Liver (tissue), 9 donors: ENCODE measurements around the gene RSPH10B. TPM values are rescaled to one million over a fixed set of nuclear protein-coding genes. Genes with fewer than 3 reads are reported as not detected.
A peak's percentile ranks its signal among the peaks of the same experiment; 100 is the strongest.
"Not testable (repeated sequence)": the region's sequence is repeated elsewhere in the genome, so short reads cannot be mapped to it uniquely, and the experiment has no call there.

Experiments
- DNase-seq: peaks from one replicate; pipeline ENCODE4 v3.0.0-alpha.2; 2017; ENCODE audit warnings: low spot score
- H3K27ac ChIP-seq, 2 donors: one replicate each; pipeline ENCODE4 v1.7.0; 2013; ENCODE audit warnings: inconsistent platforms in 2 of 2, low read length in 2 of 2, control low read depth in 1 of 2, low read depth in 1 of 2, mild to moderate bottlenecking in 1 of 2
- H3K27me3 ChIP-seq, 4 donors: one replicate each; pipeline versions ENCODE4 v1.6.1 to v1.7.0; 2013; ENCODE audit warnings: low read length in 3 of 4, inconsistent platforms in 1 of 4, mild to moderate bottlenecking in 1 of 4, moderate library complexity in 1 of 4; ENCODE audit not compliant: control insufficient read depth in 4 of 4, insufficient read depth in 4 of 4
- H3K36me3 ChIP-seq, 4 donors: one replicate each; pipeline versions ENCODE4 v1.6.1 to v1.7.0; 2013; ENCODE audit warnings: low read length in 3 of 4, mild to moderate bottlenecking in 3 of 4, low read depth in 1 of 4, moderate library complexity in 1 of 4; ENCODE audit not compliant: control insufficient read depth in 4 of 4, insufficient read depth in 3 of 4
- H3K4me1 ChIP-seq, 4 donors: one replicate each; pipeline versions ENCODE4 v1.6.1 to v1.7.0; 2013; ENCODE audit warnings: low read length in 3 of 4, mild to moderate bottlenecking in 3 of 4, moderate library complexity in 1 of 4; ENCODE audit not compliant: control insufficient read depth in 4 of 4, insufficient read depth in 4 of 4
- H3K4me3 ChIP-seq, 3 donors: one replicate each; pipeline versions ENCODE4 v1.6.1 to v1.7.0; 2013; ENCODE audit warnings: low read length in 3 of 3, control low read depth in 1 of 3, low read depth in 1 of 3, mild to moderate bottlenecking in 1 of 3
- H3K9ac ChIP-seq, 2 donors: one replicate each; pipeline ENCODE4 v1.7.0; 2013; ENCODE audit warnings: low read length in 2 of 2, mild to moderate bottlenecking in 2 of 2, moderate library complexity in 2 of 2, control low read depth in 1 of 2, low read depth in 1 of 2
- H3K9me3 ChIP-seq, 4 donors: one replicate each; pipeline versions ENCODE4 v1.6.1 to v1.7.0; 2013; ENCODE audit warnings: low read length in 3 of 4; ENCODE audit not compliant: control insufficient read depth in 4 of 4
- NR2F2 ChIP-seq: IDR thresholded peaks from 2 replicates; pipeline ENCODE4 v1.6.1; 2016; ENCODE audit warnings: antibody characterized with exemption
- RAD21 ChIP-seq, 2 donors: IDR thresholded peaks; 2 replicates each; pipeline ENCODE4 v1.6.1; 2016; ENCODE audit warnings: antibody characterized with exemption in 2 of 2, mild to moderate bottlenecking in 2 of 2
- RXRA ChIP-seq, 2 donors: IDR thresholded peaks; 2 replicates each; pipeline ENCODE4 v1.6.1; 2017 to 2018; ENCODE audit warnings: antibody characterized with exemption in 2 of 2, mild to moderate bottlenecking in 1 of 2
- SP1 ChIP-seq: IDR thresholded peaks from 2 replicates; pipeline ENCODE4 v1.6.1; 2018; ENCODE audit warnings: antibody characterized with exemption, mild to moderate bottlenecking
- TAF1 ChIP-seq: conservative IDR thresholded peaks from 2 replicates; pipeline ENCODE4 v1.6.1; 2016; ENCODE audit warnings: antibody characterized with exemption, mild to moderate bottlenecking
- WGBS: extraction: QIAGEN DNeasy Blood & Tissue Kit; methylation state at CpG from one replicate; pipeline ENCODE4 v1.1.7; 2013; 5-methylcytosine and 5-hydroxymethylcytosine counted together
- polyA plus RNA-seq, 2 donors: library from polyadenylated mRNA; stranded (reverse) in 1 of 2; unstranded in 1 of 2; fragments of 200-250 nt in 1 of 2; fragments of >200 nt in 1 of 2; fragmentation: Nextera tagmentation in 1 of 2; extraction: Ambion mirVana in 1 of 2; gene quantifications; one replicate each; pipeline versions ENCODE4 v1.2.1 to v1.2.3, GENCODE V29; 2013 to 2015
- total RNA-seq, 2 donors: library from RNA; depleted of rRNA; stranded (reverse); fragments of >200 nt; gene quantifications; one replicate each; pipeline ENCODE4 v1.2.3, GENCODE V29; 2014
- TF ChIP-seq, protein P1 (sequence below): IDR thresholded peaks from 2 replicates; pipeline ENCODE4 v1.6.1; 2016; ENCODE audit warnings: antibody characterized with exemption
- TF ChIP-seq, protein P2 (sequence below): IDR thresholded peaks from 2 replicates; pipeline ENCODE4 v1.6.1; 2016; ENCODE audit warnings: antibody characterized with exemption
- TF ChIP-seq, protein P3 (sequence below): IDR thresholded peaks from 2 replicates; pipeline ENCODE4 v1.6.1; 2016; ENCODE audit warnings: antibody characterized with exemption
- TF ChIP-seq, protein P4 (sequence below): fragments of 150-350 bp; IDR thresholded peaks from 2 replicates; pipeline ENCODE4 v1.5.1; 2017; ENCODE audit warnings: improper control_type of control experiment, low read depth, low read length; ENCODE audit not compliant: missing input control
- donor health status: healthy.
- donor health status: healthy.
- donor health status: healthy.
- donor health status: healthy.
- donor health status: healthy.

RSPH10B gene
- total and polyA plus RNA-seq, 4 donors = 0.05 to 0.33 (median 0.08) TPM

DNA sequence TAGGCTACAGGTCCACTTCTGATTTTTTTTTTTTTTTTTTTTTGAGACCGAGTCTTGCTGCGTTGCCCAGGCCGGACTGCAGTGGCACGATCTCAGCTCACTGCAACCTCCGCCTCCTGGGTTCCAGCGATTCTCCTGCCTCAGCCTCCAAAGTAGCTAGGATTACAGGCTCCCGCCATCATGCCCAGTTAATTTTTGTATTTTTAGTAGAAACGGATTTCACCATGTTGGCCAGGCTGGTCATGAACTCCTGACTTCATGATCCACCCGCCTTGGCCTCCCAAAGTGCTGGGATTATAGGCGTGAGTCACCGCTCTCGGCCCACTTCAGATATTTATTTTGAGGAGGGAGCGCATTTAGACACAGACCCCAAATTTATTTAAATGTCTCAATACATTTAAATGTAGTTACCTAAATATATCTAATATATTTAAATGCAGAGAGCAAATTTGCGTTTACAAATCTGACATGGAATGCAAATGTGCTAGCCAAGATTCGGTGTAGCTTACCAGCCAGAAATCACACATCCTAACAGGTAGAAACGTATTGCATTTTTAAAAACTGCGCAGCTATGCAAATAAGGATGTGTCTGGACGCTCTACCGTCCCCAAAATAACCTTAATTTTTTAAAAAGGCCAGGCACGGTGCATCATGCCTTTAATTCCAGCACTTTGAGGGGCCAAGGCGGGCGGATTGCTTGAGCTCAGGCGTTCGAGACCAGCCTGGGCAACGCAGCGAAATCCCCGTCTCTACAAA, 37.5 kb upstream of the RSPH10B start:
- H3K9ac ChIP-seq = peak overlapping the region in 1 of 2 donors; percentile 34
- peaks cover 3 to 38% (median 31%) of the 10 kb centered on the region in 4 donors for H3K4me1 ChIP-seq
- H3K9me3 ChIP-seq, H3K27me3 ChIP-seq, DNase-seq, H3K27ac ChIP-seq, H3K36me3 ChIP-seq: not testable (repeated sequence)
- 53% methylated on average over 27 of the region's 27 CpGs for WGBS
- H3K4me3 ChIP-seq = peak overlapping the region; percentile 75 to 86 (median 82)

DNA sequence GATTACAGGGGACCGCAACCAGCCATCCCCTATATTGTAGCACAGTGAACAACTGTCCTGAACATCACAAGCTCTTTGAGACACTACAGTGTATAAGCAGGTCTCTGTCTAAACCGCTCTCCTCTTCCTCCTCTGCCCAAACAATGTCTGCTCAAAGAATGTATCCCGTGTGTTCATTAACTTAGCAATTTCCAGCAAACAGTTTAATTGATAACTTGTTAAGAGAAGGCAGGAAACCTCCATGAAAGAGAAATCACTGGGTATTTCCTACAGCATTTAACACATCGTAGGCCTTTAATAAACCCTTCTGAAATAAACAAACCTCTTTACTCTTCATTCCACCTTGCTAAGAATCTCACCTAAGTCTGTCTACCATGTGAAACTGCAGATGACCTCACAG, 36.9 kb upstream of the RSPH10B start:
- peaks cover 3 to 32% (median 27%) of the 10 kb centered on the region in 4 donors for H3K4me1 ChIP-seq
- WGBS = 83% methylated on average over 4 of the region's 4 CpGs
- no peak overlapping the region for H3K27ac ChIP-seq
- peaks cover 0 to 4% (median 3%) of the 10 kb centered on the region in 4 donors for H3K36me3 ChIP-seq
- DNase-seq = no peak
- TF ChIP-seq NR2F2 = no peak
- TF ChIP-seq, protein P1, sequence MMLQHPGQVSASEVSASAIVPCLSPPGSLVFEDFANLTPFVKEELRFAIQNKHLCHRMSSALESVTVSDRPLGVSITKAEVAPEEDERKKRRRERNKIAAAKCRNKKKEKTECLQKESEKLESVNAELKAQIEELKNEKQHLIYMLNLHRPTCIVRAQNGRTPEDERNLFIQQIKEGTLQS = no peak
- no peak for TF ChIP-seq SP1
- TF ChIP-seq, protein P2, sequence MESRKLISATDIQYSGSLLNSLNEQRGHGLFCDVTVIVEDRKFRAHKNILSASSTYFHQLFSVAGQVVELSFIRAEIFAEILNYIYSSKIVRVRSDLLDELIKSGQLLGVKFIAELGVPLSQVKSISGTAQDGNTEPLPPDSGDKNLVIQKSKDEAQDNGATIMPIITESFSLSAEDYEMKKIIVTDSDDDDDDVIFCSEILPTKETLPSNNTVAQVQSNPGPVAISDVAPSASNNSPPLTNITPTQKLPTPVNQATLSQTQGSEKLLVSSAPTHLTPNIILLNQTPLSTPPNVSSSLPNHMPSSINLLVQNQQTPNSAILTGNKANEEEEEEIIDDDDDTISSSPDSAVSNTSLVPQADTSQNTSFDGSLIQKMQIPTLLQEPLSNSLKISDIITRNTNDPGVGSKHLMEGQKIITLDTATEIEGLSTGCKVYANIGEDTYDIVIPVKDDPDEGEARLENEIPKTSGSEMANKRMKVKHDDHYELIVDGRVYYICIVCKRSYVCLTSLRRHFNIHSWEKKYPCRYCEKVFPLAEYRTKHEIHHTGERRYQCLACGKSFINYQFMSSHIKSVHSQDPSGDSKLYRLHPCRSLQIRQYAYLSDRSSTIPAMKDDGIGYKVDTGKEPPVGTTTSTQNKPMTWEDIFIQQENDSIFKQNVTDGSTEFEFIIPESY = no peak
- TF ChIP-seq TAF1 = no peak
- TF ChIP-seq, protein P3, sequence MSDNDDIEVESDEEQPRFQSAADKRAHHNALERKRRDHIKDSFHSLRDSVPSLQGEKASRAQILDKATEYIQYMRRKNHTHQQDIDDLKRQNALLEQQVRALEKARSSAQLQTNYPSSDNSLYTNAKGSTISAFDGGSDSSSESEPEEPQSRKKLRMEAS = no peak
- no peak for TF ChIP-seq RXRA (IDR thresholded peaks at IDR 0.05)
- H3K27me3 ChIP-seq = no peaks in the 10 kb centered on the region
- H3K9ac ChIP-seq = no peak overlapping the region
- no peaks in the 10 kb centered on the region for H3K9me3 ChIP-seq
- no peak overlapping the region for H3K4me3 ChIP-seq

DNA sequence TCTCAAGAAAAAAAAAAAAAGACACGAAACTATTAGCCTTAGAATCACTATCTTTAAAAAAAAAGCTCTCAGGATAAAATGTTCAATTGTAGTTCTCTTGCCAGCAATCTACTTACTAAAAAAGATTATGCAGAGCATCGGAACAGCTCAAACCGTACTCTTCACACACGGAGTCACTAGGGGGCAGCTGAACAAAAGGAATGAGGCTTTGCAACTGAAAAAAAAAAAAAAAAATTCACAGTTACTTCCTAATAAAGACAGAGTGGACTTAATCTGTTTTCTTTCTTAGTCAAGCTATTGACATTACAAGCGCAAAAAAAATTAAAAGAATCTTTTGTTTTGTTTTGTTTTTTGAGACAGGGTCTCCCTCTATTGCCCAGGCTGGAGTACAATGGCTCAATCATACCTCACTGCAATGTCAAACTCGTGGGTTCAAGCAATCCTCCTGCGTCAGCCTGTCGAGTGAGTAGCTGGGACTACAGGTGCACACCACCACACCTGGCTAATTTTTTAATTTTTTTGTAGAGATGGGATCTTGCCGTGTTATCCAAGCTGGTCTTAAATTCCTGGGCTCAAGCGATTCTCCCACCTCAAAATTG, 26.8 kb upstream of the RSPH10B start:
- Histone ChIP-seq H3K27me3 (no peaks in the 10 kb centered on the region), H3K36me3 (peaks cover 5 to 24% (median 18%) of the 10 kb centered on the region in 4 donors), H3K4me1 (no peaks in the 10 kb centered on the region), H3K4me3 (no peak overlapping the region), H3K9ac (no peak overlapping the region), H3K9me3 (no peaks in the 10 kb centered on the region), H3K27ac (no peak overlapping the region)
- WGBS = 59% methylated on average over 10 of the region's 10 CpGs
- peak; percentile 85 to 90 for TF ChIP-seq RAD21 (IDR thresholded peaks at IDR 0.05)
- TF ChIP-seq, protein P4, sequence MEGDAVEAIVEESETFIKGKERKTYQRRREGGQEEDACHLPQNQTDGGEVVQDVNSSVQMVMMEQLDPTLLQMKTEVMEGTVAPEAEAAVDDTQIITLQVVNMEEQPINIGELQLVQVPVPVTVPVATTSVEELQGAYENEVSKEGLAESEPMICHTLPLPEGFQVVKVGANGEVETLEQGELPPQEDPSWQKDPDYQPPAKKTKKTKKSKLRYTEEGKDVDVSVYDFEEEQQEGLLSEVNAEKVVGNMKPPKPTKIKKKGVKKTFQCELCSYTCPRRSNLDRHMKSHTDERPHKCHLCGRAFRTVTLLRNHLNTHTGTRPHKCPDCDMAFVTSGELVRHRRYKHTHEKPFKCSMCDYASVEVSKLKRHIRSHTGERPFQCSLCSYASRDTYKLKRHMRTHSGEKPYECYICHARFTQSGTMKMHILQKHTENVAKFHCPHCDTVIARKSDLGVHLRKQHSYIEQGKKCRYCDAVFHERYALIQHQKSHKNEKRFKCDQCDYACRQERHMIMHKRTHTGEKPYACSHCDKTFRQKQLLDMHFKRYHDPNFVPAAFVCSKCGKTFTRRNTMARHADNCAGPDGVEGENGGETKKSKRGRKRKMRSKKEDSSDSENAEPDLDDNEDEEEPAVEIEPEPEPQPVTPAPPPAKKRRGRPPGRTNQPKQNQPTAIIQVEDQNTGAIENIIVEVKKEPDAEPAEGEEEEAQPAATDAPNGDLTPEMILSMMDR = peak; percentile 64
- TF ChIP-seq, protein P2 = no peak
- DNase-seq = peak; percentile 50

DNA sequence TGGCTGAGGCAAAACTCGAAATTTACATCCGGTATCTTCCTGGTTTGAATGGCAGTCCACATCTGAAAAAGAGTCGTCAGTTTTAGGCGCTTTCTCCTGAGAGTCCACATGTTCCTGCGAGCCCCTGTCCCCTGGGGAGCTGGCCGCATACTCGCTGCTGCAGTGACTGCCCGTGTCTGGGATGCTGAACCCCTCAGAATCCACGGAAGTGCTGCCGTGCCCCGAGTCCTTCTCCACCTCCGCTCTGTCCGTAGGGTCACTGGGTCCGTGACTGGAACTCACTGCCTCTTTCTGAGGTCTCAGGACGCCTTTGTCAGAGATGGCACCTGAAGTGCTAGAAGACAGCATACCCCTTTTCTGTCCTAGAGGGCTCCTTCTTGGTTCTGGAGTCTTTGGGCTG, 16.6 kb upstream of the RSPH10B start:
- peaks cover 4 to 14% (median 10%) of the 10 kb centered on the region in 4 donors for H3K36me3 ChIP-seq
- H3K9ac ChIP-seq, H3K9me3 ChIP-seq, H3K27me3 ChIP-seq, H3K4me3 ChIP-seq, DNase-seq, H3K27ac ChIP-seq, H3K4me1 ChIP-seq: not testable (repeated sequence)
- 92% methylated on average over 15 of the region's 15 CpGs for WGBS

DNA sequence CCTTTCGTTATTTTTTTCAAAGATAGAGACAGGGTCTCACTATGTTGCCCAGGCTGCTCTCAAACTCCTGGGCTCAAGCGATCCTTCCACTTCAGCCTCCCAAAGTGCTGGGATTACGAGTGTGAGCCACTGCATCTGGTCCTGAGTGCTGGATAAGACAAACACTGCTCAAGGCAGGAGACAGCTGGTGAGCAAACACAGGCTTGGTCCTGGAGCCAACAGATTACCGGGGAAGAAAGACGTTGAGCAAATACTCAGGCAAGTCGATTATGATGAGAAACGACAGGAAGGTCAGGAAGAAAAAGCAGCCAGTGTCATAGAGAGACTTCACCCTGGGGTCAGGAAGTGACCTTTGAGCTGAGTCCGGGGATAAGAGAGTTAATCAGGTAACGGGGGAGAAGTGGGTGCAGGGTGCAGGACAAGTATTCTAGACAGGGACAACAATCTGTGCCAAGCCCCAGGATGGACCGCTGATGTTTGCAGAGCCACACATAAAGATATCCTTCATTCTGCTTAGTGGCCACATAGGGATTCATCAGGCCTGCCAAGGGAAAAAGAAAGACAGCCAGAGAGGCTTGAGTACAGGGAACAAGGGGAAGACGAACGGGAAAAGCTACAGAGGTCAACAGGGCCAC, 9.3 kb upstream of the RSPH10B start:
- WGBS = 86% methylated on average over 2 of the region's 12 CpGs
- H3K27ac ChIP-seq, H3K27me3 ChIP-seq: not testable (repeated sequence)

More for the DNA sequence above, 9.3 kb upstream of the RSPH10B start:
- not testable (repeated sequence) for H3K4me3 ChIP-seq, H3K4me1 ChIP-seq, DNase-seq, H3K9me3 ChIP-seq, H3K9ac ChIP-seq, H3K36me3 ChIP-seq
